WERI-Rb-1 (cell line): Measurements from ENCODE around the gene ANKRD33B.
"Not testable (repeated sequence)": the region's sequence is repeated elsewhere in the genome, so short reads cannot be mapped to it uniquely, and the experiment has no call there.

Experiments
- DNase-seq: peaks from one replicate; pipeline ENCODE4 v3.0.0-alpha.2; 2020
- H3K27ac ChIP-seq: fragments of 250-450 bp; sonication (Bioruptor Pico); 2 replicates; pipeline ENCODE4 v1.5.1; 2020; ENCODE audit warnings: mild to moderate bottlenecking, moderate library complexity
- H3K27me3 ChIP-seq: fragments of 250-450 bp; sonication (Bioruptor Pico); 2 replicates; pipeline ENCODE4 v1.5.1; 2021; ENCODE audit warnings: mild to moderate bottlenecking, low read depth, moderate library complexity; ENCODE audit not compliant: insufficient read depth, severe bottlenecking
- H3K36me3 ChIP-seq: fragments of 250-450 bp; sonication (Bioruptor Pico); 2 replicates; pipeline ENCODE4 v1.5.1; 2020; ENCODE audit warnings: mild to moderate bottlenecking, moderate library complexity
- H3K4me3 ChIP-seq: 2 replicates; pipeline ENCODE4 v1.5.1; 2011; ENCODE audit warnings: low read depth, mild to moderate bottlenecking, control low read depth, low read length
- H3K9me3 ChIP-seq: fragments of 250-450 bp; sonication (Bioruptor Pico); 2 replicates; pipeline ENCODE4 v1.5.1; 2021; ENCODE audit warnings: mild to moderate bottlenecking, moderate library complexity; ENCODE audit not compliant: severe bottlenecking
- TF ChIP-seq, protein P1 (sequence below): IDR thresholded peaks from 2 replicates; pipeline ENCODE4 v1.5.1; 2011; ENCODE audit warnings: low read depth, mild to moderate bottlenecking, control low read depth, inconsistent platforms, low read length

ANKRD33B gene

DNA sequence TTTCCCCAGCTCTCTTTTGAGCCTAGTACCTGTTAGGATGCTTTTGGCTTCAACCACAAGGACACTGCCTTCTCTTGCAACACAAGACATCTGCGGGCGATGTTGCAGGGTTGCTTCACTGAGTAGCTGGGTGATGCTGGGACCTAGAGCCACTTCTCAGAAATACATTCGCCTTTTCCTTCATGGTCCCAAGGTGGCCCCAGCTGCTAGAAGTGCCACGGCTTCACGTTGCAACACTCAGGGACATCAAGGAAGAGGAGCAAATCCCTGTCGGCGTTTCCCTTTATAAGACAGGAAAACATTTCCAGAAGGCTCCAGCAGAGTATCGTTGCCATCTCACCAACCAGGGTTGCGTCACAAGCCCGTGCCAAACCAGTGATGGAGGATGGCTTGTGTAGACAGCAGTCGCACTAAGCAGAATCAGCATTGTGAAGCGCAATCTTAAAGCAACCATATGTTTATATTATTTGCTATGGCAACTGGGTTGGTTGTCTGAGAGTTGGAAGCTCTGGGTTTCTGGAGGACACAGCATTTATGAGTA is 62.7 kb downstream of the ANKRD33B start:
- no peaks in the 10 kb centered on the region for H3K9me3 ChIP-seq
- H3K4me3 ChIP-seq = no peak overlapping the region
- peaks cover 46% of the 10 kb centered on the region for H3K36me3 ChIP-seq
- H3K27me3 ChIP-seq = no peaks in the 10 kb centered on the region
- H3K27ac ChIP-seq = peak overlapping the region; percentile 49; the same call in 1 of the 2 replicates
- TF ChIP-seq, protein P1, sequence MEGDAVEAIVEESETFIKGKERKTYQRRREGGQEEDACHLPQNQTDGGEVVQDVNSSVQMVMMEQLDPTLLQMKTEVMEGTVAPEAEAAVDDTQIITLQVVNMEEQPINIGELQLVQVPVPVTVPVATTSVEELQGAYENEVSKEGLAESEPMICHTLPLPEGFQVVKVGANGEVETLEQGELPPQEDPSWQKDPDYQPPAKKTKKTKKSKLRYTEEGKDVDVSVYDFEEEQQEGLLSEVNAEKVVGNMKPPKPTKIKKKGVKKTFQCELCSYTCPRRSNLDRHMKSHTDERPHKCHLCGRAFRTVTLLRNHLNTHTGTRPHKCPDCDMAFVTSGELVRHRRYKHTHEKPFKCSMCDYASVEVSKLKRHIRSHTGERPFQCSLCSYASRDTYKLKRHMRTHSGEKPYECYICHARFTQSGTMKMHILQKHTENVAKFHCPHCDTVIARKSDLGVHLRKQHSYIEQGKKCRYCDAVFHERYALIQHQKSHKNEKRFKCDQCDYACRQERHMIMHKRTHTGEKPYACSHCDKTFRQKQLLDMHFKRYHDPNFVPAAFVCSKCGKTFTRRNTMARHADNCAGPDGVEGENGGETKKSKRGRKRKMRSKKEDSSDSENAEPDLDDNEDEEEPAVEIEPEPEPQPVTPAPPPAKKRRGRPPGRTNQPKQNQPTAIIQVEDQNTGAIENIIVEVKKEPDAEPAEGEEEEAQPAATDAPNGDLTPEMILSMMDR = no peak
- no peak for DNase-seq

DNA sequence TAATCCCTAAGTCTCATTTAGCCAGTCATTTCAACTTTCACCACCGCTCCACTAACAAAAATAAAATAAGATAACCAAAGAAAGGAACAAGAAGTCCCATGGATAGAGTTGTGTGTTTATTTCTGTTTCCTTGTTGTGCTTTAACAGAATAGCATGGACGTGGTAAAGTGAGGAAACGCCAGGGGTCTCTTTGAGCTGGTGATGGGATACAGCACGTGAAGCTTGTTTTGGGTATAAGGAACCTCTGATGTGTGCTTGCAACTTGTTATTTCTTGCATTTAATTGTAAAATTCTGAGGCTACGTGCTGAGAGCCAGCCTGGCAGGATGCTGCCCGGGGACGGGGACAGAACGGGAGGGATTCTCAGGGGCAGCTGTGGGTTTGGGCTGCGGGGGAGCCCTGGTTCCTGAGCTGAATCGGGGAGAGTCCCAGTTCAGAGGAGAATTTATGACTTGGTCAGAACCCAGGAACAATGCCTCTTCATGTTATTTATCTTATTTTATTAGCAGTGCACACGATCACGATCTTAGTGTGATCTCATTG is 63.4 kb downstream of the ANKRD33B start:
- DNase-seq = no peak
- peaks cover 48% of the 10 kb centered on the region for H3K36me3 ChIP-seq
- peak overlapping the region; percentile 49 for H3K27ac ChIP-seq
- TF ChIP-seq, protein P1 = no peak
- no peaks in the 10 kb centered on the region for H3K9me3 ChIP-seq
- H3K4me3 ChIP-seq = peak overlapping the region; percentile 21
- H3K27me3 ChIP-seq = no peaks in the 10 kb centered on the region

DNA sequence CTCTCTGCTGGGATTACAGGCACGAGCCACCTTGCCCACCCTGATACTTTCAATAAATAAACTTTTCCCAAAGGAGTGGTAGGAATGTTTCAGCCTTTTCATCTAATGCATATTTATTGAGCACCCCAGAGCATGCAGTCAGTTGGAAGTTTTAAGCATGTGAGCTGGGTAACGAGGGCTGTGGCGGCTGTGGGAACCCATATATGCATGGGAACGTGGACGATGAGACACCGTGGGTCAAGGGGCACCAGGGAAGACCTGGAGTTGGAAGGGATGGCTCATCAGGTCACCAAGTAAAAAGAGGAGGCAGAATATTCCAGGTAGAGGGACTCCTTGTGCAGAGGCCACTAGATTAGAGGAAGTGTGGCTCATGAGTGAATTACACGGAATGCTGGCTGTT is 64.7 kb downstream of the ANKRD33B start:
- TF ChIP-seq, protein P1 = no peak
- no peak overlapping the region for H3K4me3 ChIP-seq
- H3K36me3 ChIP-seq = peaks cover 55% of the 10 kb centered on the region
- no peak for DNase-seq
- H3K9me3 ChIP-seq = no peaks in the 10 kb centered on the region
- no peak overlapping the region for H3K27ac ChIP-seq
- no peaks in the 10 kb centered on the region for H3K27me3 ChIP-seq

DNA sequence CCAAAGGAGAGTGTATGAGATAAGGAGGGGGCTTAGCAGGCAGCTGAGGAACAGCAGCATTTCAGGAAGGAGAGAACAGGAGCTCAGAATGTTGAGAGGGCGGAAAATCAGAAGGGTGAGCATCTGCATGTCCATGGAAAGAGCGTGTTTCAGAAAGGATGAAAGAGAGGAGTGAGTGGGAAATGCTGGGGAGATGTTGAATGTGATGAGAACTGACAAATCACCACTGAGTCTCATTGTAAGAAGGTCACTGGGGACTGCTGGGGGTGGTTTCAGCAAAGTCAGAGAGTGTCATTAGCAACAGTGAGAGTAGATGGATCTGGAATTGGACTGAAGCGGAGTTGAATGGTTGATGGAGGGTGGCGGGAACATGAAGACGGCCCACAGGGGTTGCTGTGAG is 65.8 kb downstream of the ANKRD33B start:
- no peak overlapping the region for H3K27ac ChIP-seq
- no peak overlapping the region for H3K4me3 ChIP-seq
- TF ChIP-seq, protein P1 = no peak
- peaks cover 57% of the 10 kb centered on the region for H3K36me3 ChIP-seq
- no peaks in the 10 kb centered on the region for H3K27me3 ChIP-seq
- no peaks in the 10 kb centered on the region for H3K9me3 ChIP-seq
- DNase-seq = no peak

DNA sequence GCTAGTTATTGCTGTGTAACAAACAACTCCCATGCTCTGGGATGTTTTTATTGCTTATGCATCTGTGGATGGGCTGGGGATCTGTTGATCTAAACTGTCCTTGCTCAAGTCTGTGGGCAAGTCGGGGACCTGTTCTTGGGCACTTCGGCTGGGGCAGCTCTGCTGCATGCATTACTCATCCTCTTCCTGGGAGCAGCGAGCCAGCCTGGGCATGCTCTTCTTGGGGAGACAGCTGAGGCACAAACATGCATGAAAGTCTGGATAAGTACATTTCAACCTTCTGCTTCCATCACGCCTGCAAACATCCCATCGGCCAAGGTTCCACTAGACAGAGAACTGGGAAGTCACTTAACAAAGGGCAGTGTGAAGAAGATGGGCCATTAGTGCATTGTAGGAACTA is 66.3 kb downstream of the ANKRD33B start:
- peaks cover 56% of the 10 kb centered on the region for H3K36me3 ChIP-seq
- no peak for DNase-seq
- no peaks in the 10 kb centered on the region for H3K27me3 ChIP-seq
- H3K4me3 ChIP-seq = no peak overlapping the region
- no peaks in the 10 kb centered on the region for H3K9me3 ChIP-seq
- TF ChIP-seq, protein P1 = no peak
- H3K27ac ChIP-seq = no peak overlapping the region

DNA sequence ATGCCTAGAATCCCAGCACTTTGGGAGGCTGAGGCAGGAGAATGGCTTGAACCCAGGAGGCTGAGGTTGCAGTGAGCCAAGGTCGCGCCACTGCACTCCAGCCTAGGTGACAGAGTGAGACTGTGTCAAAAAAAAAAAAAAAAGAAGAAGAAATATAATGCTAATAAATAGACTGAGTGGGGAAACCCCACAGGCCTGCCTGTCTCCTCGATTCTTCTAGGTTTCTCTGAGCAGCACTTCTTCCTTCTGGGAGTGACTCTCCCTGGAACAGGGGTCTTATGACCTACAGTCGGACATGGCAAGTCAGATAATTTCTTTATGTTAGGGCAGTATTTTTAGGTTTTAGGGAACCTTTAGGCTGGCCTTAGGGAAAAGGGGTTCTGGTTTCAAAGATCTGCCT is 66.9 kb downstream of the ANKRD33B start:
- H3K9me3 ChIP-seq, H3K27ac ChIP-seq, DNase-seq, H3K4me3 ChIP-seq, H3K27me3 ChIP-seq: not testable (repeated sequence)
- peaks cover 56% of the 10 kb centered on the region for H3K36me3 ChIP-seq
